Measurements from ENCODE around the gene LY6G6F.

The LY6G6F gene

GRCh38 chr6:31740397-31741223 is 33.9 kb downstream of the LY6G6F start:
- peak; percentile 71 for DNase-seq

GRCh38 chr6:31741815-31742214 is 35.1 kb downstream of the LY6G6F start:
- no peak for DNase-seq

- DNase-seq: no peak
These were observed 36.2 kb downstream of the LY6G6F start for GRCh38 chr6:31742894-31743293.

GRCh38 chr6:31744422-31744821 is 37.8 kb downstream of the LY6G6F start:
- no peak for DNase-seq

GRCh38 chr6:31749301-31750036 is 42.8 kb downstream of the LY6G6F start:
- DNase-seq: no peak

GRCh38 chr6:31750411-31751022 is 43.9 kb downstream of the LY6G6F start:
- no peak for DNase-seq

- no peak for DNase-seq
These were observed 46.2 kb downstream of the LY6G6F start for GRCh38 chr6:31752739-31753319.

GRCh38 chr6:31758281-31758680 is 51.6 kb downstream of the LY6G6F start:
- DNase-seq: no peak

Measured in suppressor macrophage treated with lipopolysaccharide for 4 hours (primary cell).